ENCODE data around the gene ATP1B1.
"Not testable (repeated sequence)": the region's sequence is repeated elsewhere in the genome, so short reads cannot be mapped to it uniquely, and the experiment has no call there.

The ATP1B1 gene

DNA sequence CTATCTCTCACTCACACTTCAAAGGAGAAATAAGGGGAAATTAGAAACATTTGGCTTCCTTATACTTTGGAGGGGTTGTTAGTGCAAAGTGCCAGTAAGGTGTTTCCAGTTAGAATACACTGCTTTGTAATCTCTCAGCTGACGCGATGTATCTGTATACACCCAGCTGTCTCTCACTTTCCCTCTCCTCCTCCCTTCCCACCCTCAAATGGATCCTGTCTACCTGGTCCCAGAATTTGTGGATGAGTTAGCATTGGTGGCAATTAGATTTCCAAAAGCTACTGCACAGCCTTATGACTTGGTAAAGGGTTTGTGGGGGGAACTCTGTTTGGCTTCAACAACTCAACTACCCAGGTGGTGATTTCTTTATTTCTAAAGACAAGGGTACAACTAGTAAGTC is 10.5 kb downstream of the ATP1B1 start:
- Histone ChIP-seq H3K36me3 (ENCODE audit: control insufficient read depth, insufficient read depth, low read length) (peaks cover 58% of the 10 kb centered on the region), H3K9ac (ENCODE audit: low read depth, low read length) (no peak overlapping the region), H3K27me3 (ENCODE audit: control insufficient read depth, insufficient read depth, low read length) (no peaks in the 10 kb centered on the region), H3K27ac (ENCODE audit: low read depth, low read length) (no peak overlapping the region), H3K4me3 (ENCODE audit: low read depth, low read length) (no peak overlapping the region), H3K9me3 (ENCODE audit: control insufficient read depth, insufficient read depth, low read length) (no peaks in the 10 kb centered on the region), H3K4me1 (ENCODE audit: control insufficient read depth, insufficient read depth, low read length) (peaks cover 15% of the 10 kb centered on the region)

DNA sequence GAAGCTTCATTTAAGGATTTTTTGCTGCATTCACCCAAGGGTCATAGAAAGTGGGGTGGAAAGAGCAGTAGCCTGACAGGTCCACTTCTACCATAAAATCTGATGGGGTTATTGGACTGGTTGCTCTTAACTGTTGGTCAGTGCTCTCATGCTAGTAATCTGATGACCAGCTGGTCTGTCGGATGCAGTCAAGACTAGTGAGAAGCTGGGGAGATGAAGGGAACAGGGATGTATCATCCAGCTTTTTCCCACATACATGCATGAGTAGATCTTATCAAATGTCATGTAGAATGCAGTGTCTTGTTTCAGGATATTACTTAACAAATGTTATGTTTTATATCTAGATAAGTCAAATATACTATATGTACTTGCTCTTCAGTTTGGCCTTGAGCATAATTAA is 11.1 kb downstream of the ATP1B1 start:
- Histone ChIP-seq H3K9me3 (ENCODE audit: control insufficient read depth, insufficient read depth, low read length) (no peaks in the 10 kb centered on the region), H3K27me3 (ENCODE audit: control insufficient read depth, insufficient read depth, low read length) (no peaks in the 10 kb centered on the region), H3K36me3 (ENCODE audit: control insufficient read depth, insufficient read depth, low read length) (peaks cover 57% of the 10 kb centered on the region), H3K4me1 (ENCODE audit: control insufficient read depth, insufficient read depth, low read length) (peaks cover 18% of the 10 kb centered on the region), H3K4me3 (ENCODE audit: low read depth, low read length) (no peak overlapping the region), H3K27ac (ENCODE audit: low read depth, low read length) (no peak overlapping the region), H3K9ac (ENCODE audit: low read depth, low read length) (no peak overlapping the region)

DNA sequence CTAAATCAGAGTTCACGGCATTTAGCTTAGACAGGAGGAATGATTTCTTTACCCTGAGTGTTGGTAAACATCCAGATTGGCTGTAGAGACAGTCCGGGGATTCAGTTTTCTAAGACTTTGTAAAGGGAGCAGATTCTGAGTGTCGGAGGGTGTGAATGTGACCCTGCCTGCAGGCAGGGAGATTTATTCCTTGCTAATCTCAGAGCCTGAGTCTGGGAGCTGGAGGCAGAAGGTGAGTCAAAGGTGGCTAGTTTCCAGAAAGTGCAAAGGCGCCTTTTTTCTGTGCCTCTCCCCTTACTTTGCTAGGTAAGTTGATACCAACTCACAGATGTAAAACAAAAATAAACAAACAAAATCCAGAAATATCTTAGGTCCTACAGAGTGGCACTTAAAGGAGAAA is 11.7 kb downstream of the ATP1B1 start:
- H3K27ac ChIP-seq (ENCODE audit: low read depth, low read length): no peak overlapping the region
- H3K36me3 ChIP-seq (ENCODE audit: control insufficient read depth, insufficient read depth, low read length): peaks cover 53% of the 10 kb centered on the region
- H3K9ac ChIP-seq (ENCODE audit: low read depth, low read length): no peak overlapping the region
- H3K27me3 ChIP-seq (ENCODE audit: control insufficient read depth, insufficient read depth, low read length): no peaks in the 10 kb centered on the region
- H3K4me1 ChIP-seq (ENCODE audit: control insufficient read depth, insufficient read depth, low read length): peaks cover 16% of the 10 kb centered on the region
- H3K4me3 ChIP-seq (ENCODE audit: low read depth, low read length): no peak overlapping the region
- no peaks in the 10 kb centered on the region for H3K9me3 ChIP-seq (ENCODE audit: control insufficient read depth, insufficient read depth, low read length)

GRCh38 chr1:169119405-169119804 is 12.9 kb downstream of the ATP1B1 start:
- Histone ChIP-seq H3K9me3 (ENCODE audit: control insufficient read depth, insufficient read depth, low read length) (no peaks in the 10 kb centered on the region), H3K4me1 (ENCODE audit: control insufficient read depth, insufficient read depth, low read length) (peaks cover 12% of the 10 kb centered on the region), H3K36me3 (ENCODE audit: control insufficient read depth, insufficient read depth, low read length) (peaks cover 48% of the 10 kb centered on the region), H3K9ac (ENCODE audit: low read depth, low read length) (no peak overlapping the region), H3K4me3 (ENCODE audit: low read depth, low read length) (no peak overlapping the region), H3K27me3 (ENCODE audit: control insufficient read depth, insufficient read depth, low read length) (no peaks in the 10 kb centered on the region), H3K27ac (ENCODE audit: low read depth, low read length) (no peak overlapping the region)

DNA sequence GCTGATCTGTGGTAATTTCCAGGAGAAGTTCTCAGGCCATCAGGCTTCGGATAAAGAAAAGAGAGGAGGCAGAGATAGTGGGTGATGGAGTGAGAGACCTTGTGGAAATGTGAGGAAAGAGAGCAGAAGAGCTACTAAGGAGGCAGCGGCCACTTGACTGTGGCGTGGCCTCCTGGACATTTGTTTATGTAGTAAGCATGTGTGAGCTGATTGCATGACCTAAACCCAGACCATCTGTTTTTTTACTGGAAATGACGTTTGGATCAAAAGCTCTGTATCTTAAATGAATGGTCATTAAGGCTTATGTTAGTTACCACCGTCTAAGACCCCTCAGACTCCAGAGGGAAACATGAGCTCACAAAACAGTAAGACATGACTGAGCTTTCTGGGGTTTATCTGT is 13.6 kb downstream of the ATP1B1 start:
- Histone ChIP-seq H3K27ac (ENCODE audit: low read depth, low read length) (no peak overlapping the region), H3K36me3 (ENCODE audit: control insufficient read depth, insufficient read depth, low read length) (peaks cover 52% of the 10 kb centered on the region), H3K9me3 (ENCODE audit: control insufficient read depth, insufficient read depth, low read length) (no peaks in the 10 kb centered on the region), H3K4me3 (ENCODE audit: low read depth, low read length) (no peak overlapping the region), H3K9ac (ENCODE audit: low read depth, low read length) (no peak overlapping the region), H3K27me3 (ENCODE audit: control insufficient read depth, insufficient read depth, low read length) (no peaks in the 10 kb centered on the region), H3K4me1 (ENCODE audit: control insufficient read depth, insufficient read depth, low read length) (peaks cover 12% of the 10 kb centered on the region)

- H3K27ac ChIP-seq (ENCODE audit: low read depth, low read length): no peak overlapping the region
- peaks cover 6% of the 10 kb centered on the region; the same call in 1 of the 2 replicates for H3K4me1 ChIP-seq (ENCODE audit: control insufficient read depth, insufficient read depth, low read length)
- no peaks in the 10 kb centered on the region for H3K27me3 ChIP-seq (ENCODE audit: control insufficient read depth, insufficient read depth, low read length)
- no peak overlapping the region for H3K4me3 ChIP-seq (ENCODE audit: low read depth, low read length)
- peaks cover 57% of the 10 kb centered on the region for H3K36me3 ChIP-seq (ENCODE audit: control insufficient read depth, insufficient read depth, low read length)
- H3K9ac ChIP-seq (ENCODE audit: low read depth, low read length): no peak overlapping the region
- no peaks in the 10 kb centered on the region for H3K9me3 ChIP-seq (ENCODE audit: control insufficient read depth, insufficient read depth, low read length)
Measured at GRCh38 chr1:169121146-169121923, 14.8 kb downstream of the ATP1B1 start.

- H3K9me3 ChIP-seq (ENCODE audit: control insufficient read depth, insufficient read depth, low read length): no peaks in the 10 kb centered on the region
- peaks cover 61% of the 10 kb centered on the region for H3K36me3 ChIP-seq (ENCODE audit: control insufficient read depth, insufficient read depth, low read length)
- no peaks in the 10 kb centered on the region for H3K27me3 ChIP-seq (ENCODE audit: control insufficient read depth, insufficient read depth, low read length)
- H3K4me1 ChIP-seq (ENCODE audit: control insufficient read depth, insufficient read depth, low read length): peaks cover 6% of the 10 kb centered on the region; the same call in 1 of the 2 replicates
- H3K4me3 ChIP-seq (ENCODE audit: low read depth, low read length): no peak overlapping the region
- no peak overlapping the region for H3K9ac ChIP-seq (ENCODE audit: low read depth, low read length)
- no peak overlapping the region for H3K27ac ChIP-seq (ENCODE audit: low read depth, low read length)
Measured at GRCh38 chr1:169122976-169123375, 16.5 kb downstream of the ATP1B1 start.

DNA sequence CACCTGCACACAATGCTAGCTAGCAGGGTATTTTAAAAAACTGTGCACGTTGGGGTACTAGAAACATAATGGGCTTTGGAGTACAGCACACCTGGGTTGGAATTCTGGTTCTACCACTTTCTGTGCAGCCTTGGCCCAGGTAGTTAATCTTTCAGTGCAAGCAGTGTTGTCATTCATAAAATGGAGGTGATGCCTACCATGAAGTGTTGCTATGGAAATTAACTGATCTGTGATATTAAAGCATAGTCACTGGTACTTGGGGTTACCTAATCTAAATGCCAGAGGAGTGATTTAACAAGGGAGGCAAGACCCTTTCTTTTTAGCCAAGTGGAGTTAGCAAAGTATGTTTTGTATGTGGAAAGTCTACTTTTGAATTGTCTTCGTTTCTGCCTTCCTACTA is 18.0 kb downstream of the ATP1B1 start:
- H3K4me1 ChIP-seq (ENCODE audit: control insufficient read depth, insufficient read depth, low read length): peaks cover 6% of the 10 kb centered on the region; the same call in 1 of the 2 replicates
- H3K36me3 ChIP-seq (ENCODE audit: control insufficient read depth, insufficient read depth, low read length): peaks cover 64% of the 10 kb centered on the region
- no peaks in the 10 kb centered on the region for H3K27me3 ChIP-seq (ENCODE audit: control insufficient read depth, insufficient read depth, low read length)
- no peak overlapping the region for H3K9ac ChIP-seq (ENCODE audit: low read depth, low read length)
- H3K9me3 ChIP-seq (ENCODE audit: control insufficient read depth, insufficient read depth, low read length): no peaks in the 10 kb centered on the region
- H3K4me3 ChIP-seq (ENCODE audit: low read depth, low read length): no peak overlapping the region
- no peak overlapping the region for H3K27ac ChIP-seq (ENCODE audit: low read depth, low read length)

- not testable (repeated sequence) for H3K9ac ChIP-seq (ENCODE audit: low read depth, low read length); H3K4me3 ChIP-seq (ENCODE audit: low read depth, low read length); H3K9me3 ChIP-seq (ENCODE audit: control insufficient read depth, insufficient read depth, low read length); H3K27me3 ChIP-seq (ENCODE audit: control insufficient read depth, insufficient read depth, low read length); H3K4me1 ChIP-seq (ENCODE audit: control insufficient read depth, insufficient read depth, low read length); H3K27ac ChIP-seq (ENCODE audit: low read depth, low read length)
- peaks cover 71% of the 10 kb centered on the region for H3K36me3 ChIP-seq (ENCODE audit: control insufficient read depth, insufficient read depth, low read length)
Measured at GRCh38 chr1:169125597-169125996, 19.1 kb downstream of the ATP1B1 start.

DNA sequence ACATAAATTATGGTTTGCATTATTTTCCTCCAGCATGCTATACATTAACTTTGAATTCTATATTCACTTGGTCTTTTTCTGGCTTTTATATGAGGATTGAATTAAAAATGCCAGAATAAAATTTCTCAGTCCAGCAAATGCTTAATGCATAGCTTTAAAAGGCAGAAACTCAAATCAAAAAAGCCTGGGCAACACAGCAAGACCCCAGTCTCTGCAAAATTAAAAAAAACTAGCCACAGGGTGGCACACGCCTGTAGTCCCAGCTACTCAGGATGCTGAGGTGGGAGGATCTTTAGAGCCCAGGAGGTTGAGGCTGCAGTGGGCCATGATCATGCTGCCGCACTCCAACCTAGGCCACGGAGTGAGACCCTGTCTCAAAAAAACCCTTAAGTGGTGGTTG is 19.8 kb downstream of the ATP1B1 start:
- no peak overlapping the region for H3K4me3 ChIP-seq (ENCODE audit: low read depth, low read length)
- H3K27ac ChIP-seq (ENCODE audit: low read depth, low read length): no peak overlapping the region
- H3K27me3 ChIP-seq (ENCODE audit: control insufficient read depth, insufficient read depth, low read length): no peaks in the 10 kb centered on the region
- no peaks in the 10 kb centered on the region for H3K9me3 ChIP-seq (ENCODE audit: control insufficient read depth, insufficient read depth, low read length)
- peaks cover 78% of the 10 kb centered on the region for H3K36me3 ChIP-seq (ENCODE audit: control insufficient read depth, insufficient read depth, low read length)
- peaks cover 6% of the 10 kb centered on the region; the same call in 1 of the 2 replicates for H3K4me1 ChIP-seq (ENCODE audit: control insufficient read depth, insufficient read depth, low read length)
- H3K9ac ChIP-seq (ENCODE audit: low read depth, low read length): no peak overlapping the region

GRCh38 chr1:169127305-169127704 is 20.8 kb downstream of the ATP1B1 start:
- H3K36me3 ChIP-seq (ENCODE audit: control insufficient read depth, insufficient read depth, low read length): peaks cover 81% of the 10 kb centered on the region
- no peak overlapping the region for H3K9ac ChIP-seq (ENCODE audit: low read depth, low read length)
- H3K4me3 ChIP-seq (ENCODE audit: low read depth, low read length): no peak overlapping the region
- H3K4me1 ChIP-seq (ENCODE audit: control insufficient read depth, insufficient read depth, low read length): no peaks in the 10 kb centered on the region
- no peak overlapping the region for H3K27ac ChIP-seq (ENCODE audit: low read depth, low read length)
- no peaks in the 10 kb centered on the region for H3K27me3 ChIP-seq (ENCODE audit: control insufficient read depth, insufficient read depth, low read length)
- no peaks in the 10 kb centered on the region for H3K9me3 ChIP-seq (ENCODE audit: control insufficient read depth, insufficient read depth, low read length)

Measured in HUES48 (cell line).